ENCODE measurements around the gene ZNF335.
"Not testable (repeated sequence)": the region's sequence is repeated elsewhere in the genome, so short reads cannot be mapped to it uniquely, and the experiment has no call there.

ZNF335 gene

DNA sequence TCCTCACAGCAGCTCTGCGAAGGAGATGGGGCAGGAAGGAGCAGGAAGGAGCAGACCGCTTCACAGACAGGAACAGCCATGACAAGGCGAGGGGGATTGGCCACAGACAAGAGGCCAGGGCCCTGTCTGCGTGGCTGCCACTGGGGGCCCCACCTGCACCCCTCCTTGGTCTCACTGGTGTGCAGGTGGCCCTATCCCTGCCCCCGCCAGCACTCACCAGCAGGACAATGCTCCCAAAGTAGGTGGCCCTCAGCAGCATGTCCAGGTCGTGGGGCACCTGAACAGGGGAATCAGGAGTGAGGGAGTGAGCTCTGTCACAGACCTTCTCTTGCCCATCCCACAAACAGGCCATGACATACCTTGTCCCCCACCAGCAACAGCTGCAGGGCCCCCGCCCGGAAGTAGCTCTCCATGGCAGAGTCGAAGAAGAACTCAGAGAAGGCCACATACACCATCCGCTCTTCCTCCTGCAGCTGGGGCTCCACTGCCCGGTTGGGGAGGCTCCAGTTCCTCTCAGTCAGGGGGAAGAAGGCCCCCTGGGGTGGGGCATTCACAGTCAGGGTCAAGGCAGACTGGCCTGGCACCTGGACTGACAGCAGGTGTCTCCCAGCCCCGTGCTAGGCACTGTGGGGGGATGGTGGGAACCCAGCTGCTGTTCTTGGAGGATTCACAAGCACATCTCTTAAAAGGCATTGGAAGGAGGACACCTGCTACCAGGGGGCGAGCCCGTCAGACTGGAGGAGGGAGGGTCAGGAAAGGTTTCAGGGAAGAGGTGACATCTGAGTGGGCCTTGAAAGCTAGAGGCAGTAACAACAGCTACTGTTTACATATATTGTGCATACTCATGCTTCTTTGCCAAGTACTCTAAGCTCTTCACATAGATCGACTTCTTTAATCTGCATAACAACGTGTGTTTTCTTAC, 67.2 kb downstream of the ZNF335 start:
- no peak for DNase-seq
- Histone ChIP-seq H3K4me1 (no peaks in the 10 kb centered on the region), H3K36me3 (peaks cover 0 to 18% (median 18%) of the 10 kb centered on the region in 3 donors), H3K27ac (no peak overlapping the region), H3K9me3 (no peaks in the 10 kb centered on the region), H3K27me3 (no peaks in the 10 kb centered on the region), H3K4me3 (no peak overlapping the region)
- TF ChIP-seq, protein P1, sequence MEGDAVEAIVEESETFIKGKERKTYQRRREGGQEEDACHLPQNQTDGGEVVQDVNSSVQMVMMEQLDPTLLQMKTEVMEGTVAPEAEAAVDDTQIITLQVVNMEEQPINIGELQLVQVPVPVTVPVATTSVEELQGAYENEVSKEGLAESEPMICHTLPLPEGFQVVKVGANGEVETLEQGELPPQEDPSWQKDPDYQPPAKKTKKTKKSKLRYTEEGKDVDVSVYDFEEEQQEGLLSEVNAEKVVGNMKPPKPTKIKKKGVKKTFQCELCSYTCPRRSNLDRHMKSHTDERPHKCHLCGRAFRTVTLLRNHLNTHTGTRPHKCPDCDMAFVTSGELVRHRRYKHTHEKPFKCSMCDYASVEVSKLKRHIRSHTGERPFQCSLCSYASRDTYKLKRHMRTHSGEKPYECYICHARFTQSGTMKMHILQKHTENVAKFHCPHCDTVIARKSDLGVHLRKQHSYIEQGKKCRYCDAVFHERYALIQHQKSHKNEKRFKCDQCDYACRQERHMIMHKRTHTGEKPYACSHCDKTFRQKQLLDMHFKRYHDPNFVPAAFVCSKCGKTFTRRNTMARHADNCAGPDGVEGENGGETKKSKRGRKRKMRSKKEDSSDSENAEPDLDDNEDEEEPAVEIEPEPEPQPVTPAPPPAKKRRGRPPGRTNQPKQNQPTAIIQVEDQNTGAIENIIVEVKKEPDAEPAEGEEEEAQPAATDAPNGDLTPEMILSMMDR (IDR thresholded peaks at IDR 0.05) = no peak
- intact Hi-C loops (cut with DNase I; ENCODE audit: low total_unique reads) = no loop called here

DNA sequence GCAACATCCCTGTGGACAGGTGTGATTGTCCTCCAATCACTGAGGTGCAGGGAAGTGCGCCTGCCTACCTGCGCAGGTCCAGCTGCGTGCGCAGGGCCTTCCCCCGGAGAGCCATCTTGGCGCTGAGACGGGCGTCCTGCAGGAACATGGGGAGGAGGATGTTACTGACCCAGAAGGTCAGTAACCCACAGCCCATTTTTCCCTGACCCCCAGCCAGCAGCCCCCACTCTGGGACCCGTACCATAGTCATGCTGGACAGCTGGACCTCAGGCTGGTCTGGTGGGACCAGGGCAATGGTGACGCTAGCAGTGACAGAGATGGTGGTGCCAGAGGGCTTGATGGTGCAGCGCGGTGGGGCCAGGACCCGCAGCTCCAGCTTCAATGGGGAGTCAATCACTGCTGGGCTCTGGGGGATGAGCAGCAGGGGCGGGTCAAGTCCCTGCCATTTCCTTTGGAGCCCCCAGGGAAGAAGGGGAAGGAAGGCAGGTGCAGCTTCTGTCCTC, 69.8 kb downstream of the ZNF335 start:
- peaks cover 8 to 43% (median 41%) of the 10 kb centered on the region in 3 donors for H3K36me3 ChIP-seq
- TF ChIP-seq, protein P1 (IDR thresholded peaks at IDR 0.05) = no peak

DNA sequence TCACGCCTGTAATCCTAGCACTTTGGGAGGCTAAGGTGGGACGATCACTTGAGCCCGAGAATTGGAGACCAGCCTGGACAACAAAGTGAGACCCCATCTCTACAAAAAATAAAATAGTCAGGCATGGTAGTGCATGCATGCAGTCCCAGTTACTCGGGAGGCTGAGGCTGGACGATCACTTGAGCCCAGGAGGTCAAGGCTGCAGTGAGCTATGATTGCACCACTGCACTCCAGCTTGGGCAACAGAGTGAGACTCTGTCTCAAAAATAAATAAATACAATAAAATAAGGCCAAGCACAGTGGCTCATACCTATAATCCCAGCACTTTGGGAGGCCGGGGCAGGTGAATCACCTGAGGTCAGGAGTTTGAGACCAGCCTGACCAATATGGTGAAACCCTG, 70.7 kb downstream of the ZNF335 start:
- H3K9me3 ChIP-seq; H3K4me1 ChIP-seq; DNase-seq; intact Hi-C loops (cut with DNase I; ENCODE audit: low total_unique reads); H3K27me3 ChIP-seq; H3K4me3 ChIP-seq; H3K27ac ChIP-seq: not testable (repeated sequence)
- peaks cover 14 to 52% (median 48%) of the 10 kb centered on the region in 3 donors for H3K36me3 ChIP-seq

More for the DNA sequence above, 69.8 kb downstream of the ZNF335 start:
- no peaks in the 10 kb centered on the region for H3K4me1 ChIP-seq
- H3K9me3 ChIP-seq = no peaks in the 10 kb centered on the region
- H3K27ac ChIP-seq = no peak overlapping the region
- H3K4me3 ChIP-seq = no peak overlapping the region
- intact Hi-C loops (cut with DNase I; ENCODE audit: low total_unique reads) = no loop called here
- no peaks in the 10 kb centered on the region for H3K27me3 ChIP-seq
- DNase-seq = no peak

DNA sequence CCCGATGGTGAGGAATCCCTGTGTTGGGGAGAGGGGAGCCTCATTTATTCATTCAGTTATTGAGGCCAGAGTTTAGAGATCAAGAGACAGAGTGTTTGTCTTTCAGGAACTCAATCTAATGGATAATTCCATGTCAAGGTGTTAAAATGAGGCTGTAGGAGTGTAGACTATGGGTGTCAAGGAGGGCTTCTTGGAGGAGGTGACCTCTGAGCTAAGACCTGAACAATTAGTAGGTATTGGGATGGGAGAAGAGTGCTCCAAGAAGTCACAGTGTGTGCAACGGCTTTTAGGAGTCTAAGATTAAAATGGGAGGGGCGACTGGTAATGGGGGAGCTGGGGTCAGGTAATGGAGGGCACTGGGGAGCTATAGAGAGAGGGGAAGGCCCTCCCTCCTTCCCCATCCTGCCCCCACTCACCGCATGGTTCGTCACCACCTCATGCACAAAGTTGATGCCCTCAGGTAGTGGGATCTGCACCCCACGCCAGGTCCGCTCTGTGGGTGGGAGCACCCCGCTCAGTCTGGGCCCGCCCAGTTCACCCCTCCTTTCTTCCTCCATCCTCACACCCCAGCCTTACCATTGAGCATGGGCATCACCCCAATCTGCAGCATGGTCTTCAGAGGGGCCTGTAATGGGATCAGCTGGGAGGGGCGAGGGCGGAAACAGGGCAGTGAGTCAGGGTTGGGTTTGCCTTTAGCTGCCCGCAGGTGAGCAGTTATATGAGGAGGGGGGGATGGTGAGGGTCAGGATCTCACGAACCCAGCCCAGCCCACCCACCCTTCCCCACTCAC, 72.8 kb downstream of the ZNF335 start:
- no peak for DNase-seq
- peaks cover 19 to 64% (median 62%) of the 10 kb centered on the region in 3 donors for H3K36me3 ChIP-seq

More for the DNA sequence above, 72.8 kb downstream of the ZNF335 start:
- Histone ChIP-seq H3K4me1 (no peaks in the 10 kb centered on the region), H3K27me3 (no peaks in the 10 kb centered on the region), H3K9me3 (no peaks in the 10 kb centered on the region), H3K4me3 (no peak overlapping the region), H3K27ac (no peak overlapping the region)
- TF ChIP-seq, protein P1 (IDR thresholded peaks at IDR 0.05) = no peak
- intact Hi-C loops (cut with DNase I; ENCODE audit: low total_unique reads) = no loop called here
